Activated effector memory CD4-positive, alpha-beta T cell treated with anti-CD3 and anti-CD28 coated beads, Interleukin-2, amount 50 U/mL, for 16 hours (primary cell): Measurements from ENCODE around the gene RNU6-9.

Experiments
- DNase-seq: peaks from one replicate; pipeline ENCODE4 v3.0.0-alpha.2; 2020

RNU6-9 gene

DNA sequence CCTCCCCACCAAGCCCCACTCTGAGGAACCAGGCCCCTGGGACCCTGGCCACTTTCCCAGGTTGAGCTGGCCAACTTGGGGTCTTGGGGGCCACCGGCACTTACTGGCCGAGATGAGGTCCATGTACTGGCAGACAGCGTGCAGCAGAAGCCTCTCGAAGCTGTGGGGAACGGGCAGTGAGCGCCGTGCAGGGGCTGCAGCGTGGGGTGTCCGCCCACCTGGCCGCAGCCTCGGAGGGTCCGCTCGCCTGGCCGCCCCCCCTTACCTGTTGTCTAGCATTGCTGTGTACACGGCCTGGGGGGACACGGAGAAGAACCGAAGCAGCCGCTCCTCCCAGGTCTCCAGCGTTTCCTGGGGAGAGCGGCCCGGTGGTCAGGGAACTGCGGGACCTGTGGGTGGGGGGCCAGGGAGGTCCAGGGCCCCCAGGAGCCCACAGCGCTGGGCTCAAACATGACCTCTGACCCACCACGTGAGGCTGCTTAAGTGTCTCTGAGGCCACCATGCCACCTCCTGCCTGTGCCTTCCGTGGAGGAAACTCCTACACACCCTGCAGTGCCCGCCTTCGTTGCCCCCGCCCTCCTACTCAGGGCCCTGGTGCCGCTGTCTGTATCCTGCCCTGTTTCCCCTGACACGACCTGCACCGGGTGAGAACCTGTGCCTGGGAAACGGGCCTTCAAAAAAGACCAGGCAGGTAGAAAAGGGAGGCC is 6.2 kb downstream of the RNU6-9 start:
- DNase-seq: no peak

DNA sequence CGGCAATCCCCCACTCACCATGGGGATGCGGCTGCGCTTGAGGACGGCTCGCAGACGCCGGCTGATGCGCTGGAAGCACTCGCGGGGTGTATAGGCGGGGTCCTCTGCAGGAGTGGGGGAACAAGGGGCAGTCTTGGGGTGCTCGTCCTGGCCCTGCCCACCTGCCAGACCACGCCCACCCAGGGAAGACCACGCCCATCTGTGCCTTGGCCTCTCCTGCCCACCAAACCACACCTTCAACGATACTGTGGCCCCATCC is 6.7 kb downstream of the RNU6-9 start:
- no peak for DNase-seq

DNA sequence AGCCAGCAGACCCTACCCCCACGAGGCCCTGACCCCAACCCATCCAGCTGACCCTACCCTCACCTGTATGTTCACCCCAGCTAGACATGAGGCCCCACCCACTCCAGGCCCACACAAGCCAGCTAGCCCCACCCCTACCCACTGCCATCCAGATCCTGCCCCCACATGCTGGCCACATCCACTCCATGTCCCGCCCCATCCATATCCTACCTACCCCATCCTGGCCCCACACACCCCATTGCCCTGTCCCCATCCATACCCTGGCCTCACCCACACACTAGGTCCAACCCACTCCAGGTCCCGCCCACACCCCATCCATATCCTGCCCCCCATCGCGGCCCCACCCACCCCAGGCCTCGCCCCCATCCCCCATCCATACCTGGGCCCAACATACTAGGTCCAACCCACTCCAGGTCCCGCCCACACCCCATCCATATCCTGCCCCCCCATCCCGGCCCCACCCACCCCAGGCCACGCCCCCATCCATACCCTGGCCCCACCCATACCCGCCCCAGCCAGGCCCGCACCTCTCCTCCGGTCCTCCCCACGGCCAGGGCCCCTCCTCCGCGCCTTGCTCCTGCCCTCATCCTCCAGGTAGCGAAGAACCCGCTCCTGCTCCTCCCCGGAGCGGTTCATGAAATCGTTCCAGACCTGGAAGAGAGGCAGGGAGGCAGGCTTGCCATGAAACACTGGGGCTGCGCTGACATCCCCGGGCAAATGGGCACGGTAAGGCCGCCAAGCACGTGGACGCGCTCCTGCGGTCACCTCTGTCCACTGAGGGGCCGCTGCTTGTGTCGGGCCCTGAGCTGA is 7.2 kb downstream of the RNU6-9 start:
- no peak for DNase-seq

DNA sequence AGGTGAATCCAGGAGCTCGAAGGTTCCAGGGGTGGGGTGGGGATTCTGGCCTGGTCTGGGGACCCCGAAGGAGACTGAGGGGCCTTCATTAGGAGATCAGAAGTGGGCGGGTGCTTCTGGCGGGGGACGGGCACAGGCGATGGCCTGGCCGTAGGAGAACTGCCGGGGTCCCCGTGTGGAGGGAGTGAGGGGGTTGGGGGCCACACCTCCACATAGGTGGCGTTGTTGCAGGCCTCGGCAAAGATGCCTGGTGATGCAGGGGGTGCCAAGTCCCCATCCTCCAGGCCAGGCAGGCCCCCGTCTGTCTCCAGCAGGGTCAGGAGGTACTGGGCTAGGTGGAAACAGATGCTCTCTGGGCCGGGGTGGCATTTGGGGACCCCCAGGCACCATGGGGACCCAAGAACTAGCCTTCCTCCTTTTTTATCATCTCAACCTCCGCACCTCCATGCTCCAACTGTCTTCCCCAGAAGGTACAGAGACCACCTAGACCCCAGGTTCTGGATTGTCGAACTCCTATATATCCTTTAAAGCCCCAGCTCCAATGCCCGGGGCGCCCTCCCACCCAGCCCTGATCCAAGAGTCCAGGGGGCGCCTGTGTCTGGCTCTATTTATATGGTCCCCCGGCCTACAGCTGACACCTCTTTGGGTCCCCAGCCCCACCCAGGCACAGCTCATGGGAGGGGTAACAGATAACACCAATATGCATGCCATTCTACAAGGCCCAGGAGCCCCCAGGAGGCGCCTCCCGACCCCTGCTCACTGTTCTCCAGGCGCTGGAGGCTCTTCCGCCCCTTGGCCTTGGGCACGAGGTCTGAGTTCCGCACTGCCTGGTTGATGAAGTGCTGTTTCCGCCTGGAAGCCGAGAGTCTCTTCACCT is 8.2 kb downstream of the RNU6-9 start:
- DNase-seq: no peak

DNA sequence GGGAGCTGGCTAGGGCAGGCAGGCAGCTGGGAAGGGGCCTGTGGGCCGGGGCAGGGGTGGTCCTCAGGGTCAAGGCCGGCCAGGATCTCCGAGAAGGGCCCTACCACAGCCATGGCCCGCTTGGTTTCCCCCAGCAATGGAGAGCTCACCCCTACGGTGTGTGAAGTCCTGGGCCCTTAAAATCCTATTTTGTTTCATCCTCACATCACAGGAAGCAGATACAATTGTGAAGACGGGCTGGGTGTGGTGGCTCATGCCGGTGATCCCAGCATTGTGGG is 8.7 kb downstream of the RNU6-9 start:
- DNase-seq: no peak

DNA sequence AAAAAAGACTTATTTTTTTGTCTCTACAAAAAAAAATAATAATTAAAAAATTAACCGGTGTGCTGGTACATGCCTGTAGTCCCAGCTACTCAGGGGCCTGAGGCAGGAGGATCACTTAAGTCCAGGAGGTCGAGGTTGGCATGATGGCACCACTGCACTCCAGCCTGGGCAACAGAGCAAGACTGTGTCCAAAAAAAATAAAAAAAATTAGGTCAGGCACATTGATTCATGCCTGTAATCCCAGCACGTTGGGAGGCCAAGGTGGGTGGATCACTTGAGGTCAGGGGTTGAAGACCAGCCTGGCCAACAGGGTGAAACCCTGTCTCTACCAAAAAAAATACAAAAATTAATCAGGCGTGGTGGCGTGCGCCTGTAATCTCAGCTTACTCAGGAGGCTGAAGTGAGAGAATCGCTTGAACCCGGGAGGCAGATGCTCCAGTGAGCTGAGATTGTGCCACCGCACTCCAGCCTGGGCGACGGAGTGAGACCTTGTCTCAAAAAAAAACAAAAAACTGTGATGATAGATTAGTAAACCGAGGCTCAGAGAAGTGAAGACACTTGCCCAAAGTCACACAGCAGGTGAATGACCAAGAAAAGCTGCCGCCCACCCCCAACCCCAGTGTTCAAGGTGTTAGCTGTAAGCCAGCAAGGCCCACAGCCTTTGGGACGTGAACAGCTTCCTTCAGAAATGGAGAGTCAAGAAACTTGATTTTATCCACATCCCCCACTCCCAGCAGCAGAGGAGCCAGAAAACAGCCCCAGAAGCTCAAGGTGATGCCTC is 9.4 kb downstream of the RNU6-9 start:
- no peak for DNase-seq

DNA sequence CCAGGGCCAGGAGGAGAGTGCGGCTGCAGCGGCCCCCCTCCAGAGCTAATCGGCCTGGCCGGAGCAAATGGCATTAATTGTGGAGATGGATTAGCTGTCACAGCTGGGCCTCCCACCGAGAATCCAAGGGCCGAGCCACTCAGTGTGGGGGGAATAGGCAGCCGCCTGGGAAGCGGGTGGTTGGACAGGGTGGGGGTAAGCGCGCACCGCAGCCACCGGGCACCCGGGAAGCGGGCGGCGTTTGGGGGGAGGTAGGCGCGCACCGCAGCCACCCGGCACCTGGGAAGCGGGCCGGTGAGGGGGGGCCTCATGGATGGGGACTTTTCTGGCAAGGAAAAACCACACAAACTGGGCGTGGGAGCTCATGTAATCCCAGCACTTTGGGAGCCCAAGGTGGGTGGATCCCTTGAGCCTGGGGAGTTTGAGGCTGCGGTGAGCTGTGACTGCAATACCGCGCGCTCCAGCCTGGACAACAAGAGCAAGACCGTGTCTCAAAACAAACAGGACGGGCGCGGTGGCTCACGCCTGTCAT is 10.0 kb downstream of the RNU6-9 start:
- DNase-seq: no peak

DNA sequence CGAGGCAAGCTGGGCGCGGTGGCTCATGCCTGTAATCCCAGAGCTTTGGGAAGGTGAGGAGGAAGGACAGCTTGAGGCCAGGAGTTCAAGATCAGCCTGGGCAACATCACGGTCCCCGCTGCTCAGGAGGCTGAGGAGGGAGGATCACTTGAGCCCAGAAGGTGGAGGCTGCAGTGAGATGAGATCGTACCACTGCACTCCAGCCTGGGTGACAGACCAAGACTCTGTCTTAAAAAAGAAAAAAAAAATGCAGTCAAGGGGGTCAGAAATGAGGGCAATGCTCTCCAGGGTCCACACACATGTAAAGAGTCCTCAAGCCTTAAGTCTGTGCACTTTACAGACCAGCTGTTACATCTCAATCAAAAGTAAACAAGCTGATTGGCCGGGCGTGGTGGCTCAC is 11.3 kb downstream of the RNU6-9 start:
- no peak for DNase-seq

DNA sequence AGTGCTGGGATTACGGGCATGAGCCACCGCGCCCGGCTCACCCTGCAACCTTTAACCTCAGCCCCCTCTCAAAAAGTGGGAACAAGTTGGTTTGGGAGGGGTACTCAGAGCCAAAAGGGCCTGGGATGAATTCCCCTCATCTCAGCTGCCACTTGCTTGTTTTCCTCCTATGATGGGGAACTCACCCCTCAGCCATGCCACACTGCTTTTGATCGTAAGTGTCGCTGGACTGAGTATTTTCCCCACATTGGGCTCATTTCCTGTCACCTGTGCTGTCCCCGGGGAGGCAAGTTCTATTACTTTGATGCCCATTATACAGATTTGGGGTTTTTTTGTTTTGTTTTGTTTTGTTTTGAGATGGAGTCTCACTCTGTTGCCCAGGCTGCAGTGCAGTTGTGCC is 13.2 kb downstream of the RNU6-9 start:
- no peak for DNase-seq

DNA sequence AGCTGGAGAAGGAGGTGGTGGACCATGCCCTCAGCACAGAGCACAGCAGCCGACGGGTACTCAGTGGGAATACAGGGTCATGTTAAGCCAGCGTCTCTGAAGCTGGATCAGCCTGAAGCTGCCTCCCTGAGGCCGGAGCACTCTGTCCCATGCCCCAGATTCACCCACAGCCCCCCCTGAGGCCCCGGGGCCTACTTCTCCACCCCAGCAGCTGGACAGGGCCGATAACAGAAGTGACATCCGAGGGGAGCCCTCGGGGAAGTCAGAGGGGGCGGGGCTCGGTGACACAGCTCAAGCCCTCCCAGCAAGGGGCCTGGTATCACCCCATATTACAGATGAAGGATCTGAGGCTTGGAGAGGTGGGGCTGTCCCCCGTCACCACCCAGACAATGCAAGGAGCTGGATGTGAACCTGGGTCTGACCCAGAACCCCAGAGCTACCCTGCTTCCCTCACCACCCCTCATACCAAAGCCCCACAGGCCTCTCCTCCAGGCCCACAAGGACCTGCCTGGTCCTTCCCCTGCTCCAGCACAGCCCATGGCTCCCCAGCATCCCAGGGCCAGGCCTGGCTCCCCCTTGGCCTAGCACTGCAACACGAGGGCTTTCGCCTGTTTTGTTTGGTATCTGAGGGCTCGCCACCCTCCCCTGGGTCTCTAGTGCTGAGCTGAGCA is 14.0 kb downstream of the RNU6-9 start:
- no peak for DNase-seq

DNA sequence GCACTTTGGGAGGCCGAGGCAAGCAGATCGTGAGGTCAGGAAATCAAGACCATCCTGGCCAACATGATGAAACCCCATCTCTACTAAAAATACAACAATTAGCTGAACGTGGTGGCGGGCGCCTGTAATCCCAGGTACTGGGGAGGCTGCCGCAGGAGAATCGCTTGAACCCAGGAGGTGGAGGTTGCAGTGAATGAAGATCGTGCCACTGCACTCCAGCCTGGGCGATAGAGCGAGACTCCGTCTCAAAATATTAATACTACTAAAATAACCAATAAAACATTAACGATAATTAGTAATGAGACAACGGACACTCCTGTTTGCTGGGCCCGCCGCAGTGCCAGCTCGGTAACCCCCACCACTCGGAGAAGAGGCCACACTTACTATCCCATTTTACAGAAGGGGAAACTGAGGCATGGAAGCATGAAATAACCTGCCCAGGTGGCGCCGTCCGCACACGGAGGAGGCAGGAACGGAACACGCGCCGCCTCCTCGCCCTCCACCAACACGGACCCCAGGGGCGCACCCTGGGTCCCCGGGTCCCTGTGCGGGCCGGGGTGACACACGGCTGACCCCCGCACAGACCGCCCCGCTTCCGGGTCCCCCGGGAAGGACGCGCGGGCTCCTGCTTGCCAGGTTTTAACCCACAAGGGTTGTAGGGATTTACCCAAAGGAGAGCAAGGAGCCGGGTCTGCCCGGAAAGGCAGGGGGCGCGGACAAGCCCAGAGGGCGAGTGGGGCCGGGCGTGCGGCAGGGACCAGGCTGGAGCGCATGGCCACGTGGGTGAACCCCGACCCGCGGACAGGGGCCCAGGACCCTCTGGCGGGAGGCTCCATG is 18.1 kb downstream of the RNU6-9 start:
- DNase-seq: no peak

DNA sequence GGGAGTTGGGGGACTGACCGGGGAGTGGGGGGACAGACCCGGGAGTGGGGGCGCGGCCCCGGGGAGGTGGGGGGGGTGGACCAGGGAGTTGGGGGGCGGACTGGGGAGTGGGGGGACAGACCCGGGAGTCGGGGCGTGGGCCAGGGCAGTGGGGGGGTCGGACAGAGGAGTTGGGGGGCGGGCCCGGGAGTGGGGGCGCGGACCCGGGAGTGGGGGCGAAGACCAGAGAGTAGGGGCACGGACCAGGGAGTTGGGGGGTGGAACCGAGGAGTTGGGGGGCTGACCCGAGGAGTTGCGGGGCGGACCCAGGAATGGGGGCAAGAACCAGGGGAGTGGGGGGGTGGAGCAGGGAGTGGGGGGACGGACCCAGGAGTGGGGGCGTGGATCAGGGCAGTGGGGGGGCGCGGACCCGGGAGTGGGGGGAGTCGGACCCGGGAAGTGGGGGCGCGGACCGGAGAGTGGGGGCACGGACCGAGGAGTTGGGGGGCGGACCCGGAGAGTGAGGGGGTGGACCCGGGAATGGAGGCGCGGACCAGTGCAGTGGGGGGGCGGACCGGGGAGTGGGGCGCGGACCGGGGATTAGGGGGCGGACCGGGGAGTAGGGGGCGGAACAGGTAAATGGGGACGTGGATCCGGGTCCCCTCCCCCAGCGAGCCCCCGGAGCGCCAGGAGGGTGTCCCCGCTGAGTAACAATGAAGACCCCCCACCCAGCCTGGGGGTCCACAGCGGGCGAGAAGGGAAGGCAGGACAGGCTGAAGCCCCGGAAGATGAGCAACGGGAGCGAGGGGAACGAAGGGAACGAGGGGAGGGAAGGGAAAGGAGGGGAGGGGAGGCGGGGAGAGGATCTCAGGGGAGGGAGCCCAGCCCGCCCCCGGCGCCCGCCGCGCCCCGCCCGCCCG is 19.1 kb downstream of the RNU6-9 start:
- peak; percentile 78 for DNase-seq

DNA sequence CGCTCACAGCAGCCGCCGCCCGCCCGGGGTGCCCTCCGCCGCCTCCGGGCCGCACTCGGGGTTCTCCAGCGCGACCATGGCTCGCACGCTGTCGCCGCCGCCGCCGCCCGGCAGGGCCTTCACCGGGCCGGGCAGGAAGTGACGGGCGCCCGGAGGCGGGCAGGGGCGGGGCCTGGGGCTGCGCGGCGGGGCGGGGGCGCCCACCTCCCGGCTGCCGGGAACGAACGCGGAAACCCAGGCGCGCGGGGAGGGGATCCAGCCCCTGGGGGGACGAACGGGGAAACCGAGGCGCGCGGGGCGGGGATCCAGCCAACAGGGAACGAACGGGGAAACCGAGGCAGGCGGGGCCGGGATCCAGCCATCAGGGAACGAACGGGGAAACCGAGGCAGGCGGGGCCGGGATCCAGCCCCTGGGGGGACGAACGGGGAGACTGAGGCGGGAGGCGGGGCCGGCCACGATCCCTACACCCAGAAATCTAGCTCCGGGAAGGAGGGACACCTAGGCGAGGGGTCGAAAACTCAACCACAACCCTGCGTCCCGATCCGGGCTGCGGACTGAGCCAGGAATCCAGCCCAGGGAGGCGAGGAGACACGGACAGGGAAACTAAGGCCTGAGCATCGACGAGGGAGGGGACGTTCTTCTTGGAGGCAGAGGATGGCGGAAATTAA is 19.9 kb downstream of the RNU6-9 start, which contains the start of gene R3HDM4:
R3HDM4 (minus strand) TSS at position 140 of the 669 bp plus-strand sequence; CDS start at position 78, 62 bp downstream.
- peak; percentile 95 for DNase-seq

DNA sequence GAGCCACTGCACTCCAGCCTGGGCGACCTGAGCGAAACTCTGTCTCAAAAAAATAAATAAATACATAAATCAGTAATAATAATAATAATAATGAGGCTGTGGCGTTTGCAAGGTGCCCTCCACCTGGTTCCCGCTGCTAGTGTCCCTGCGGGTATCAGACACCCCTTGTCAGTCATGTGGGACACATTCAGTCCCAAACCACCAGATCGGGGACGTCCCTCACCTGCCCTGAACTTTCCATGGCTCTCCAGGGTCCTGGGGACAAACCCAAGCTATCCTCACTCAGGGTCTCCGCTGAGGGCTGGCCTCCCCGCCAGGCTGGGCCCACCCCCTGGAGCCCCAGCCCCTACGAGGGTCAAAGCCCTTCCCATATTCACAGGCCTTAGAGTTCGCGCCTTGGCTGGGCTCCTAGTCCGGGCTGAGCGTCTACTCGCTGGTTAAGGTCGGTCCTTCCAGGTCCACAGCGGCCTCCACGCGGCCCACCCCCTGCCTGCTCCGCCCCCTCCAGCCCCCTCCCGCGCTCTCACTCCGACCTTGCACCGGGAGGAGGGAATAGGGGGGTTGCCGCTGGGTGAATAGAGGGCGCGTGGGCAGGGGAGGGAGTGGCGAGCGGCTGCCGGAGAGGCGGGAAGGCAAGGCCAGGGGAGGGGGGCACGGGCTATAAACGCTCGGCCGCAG is 23.5 kb downstream of the RNU6-9 start:
- DNase-seq: peak; percentile 72

DNA sequence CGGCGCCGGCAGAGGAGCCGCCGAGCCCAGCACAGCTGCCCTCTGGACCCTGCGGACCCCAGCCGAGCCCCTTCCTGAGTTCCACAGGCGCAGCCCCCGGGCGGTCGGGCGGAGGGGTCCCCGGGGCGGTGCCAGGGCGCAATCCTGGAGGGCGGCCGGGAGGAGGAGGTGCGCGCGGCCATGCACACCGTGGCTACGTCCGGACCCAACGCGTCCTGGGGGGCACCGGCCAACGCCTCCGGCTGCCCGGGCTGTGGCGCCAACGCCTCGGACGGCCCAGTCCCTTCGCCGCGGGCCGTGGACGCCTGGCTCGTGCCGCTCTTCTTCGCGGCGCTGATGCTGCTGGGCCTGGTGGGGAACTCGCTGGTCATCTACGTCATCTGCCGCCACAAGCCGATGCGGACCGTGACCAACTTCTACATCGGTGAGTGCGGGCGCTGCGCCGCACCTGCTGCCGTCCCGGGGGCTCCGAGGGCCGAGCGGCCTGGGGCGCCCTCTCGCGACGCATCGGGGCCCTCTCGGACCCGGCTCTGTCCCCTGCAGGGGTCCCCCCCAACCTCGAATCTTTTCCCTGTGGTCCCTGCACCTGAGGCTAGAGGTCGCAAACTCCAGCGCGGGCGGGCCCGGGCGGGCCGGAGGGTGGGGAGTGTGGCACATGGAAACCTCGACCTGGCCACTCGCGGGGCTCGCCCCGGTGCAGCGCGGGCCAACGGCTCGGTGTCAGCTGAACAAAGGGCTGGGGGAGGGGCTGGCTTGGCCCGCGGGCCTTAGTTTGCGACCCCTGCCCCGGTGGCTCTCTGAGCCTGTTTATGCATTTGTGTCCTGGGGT is 24.3 kb downstream of the RNU6-9 start, which contains the start of gene KISS1R:
KISS1R (plus strand) TSS at position 11 of the 829 bp plus-strand sequence; CDS start at position 181, 170 bp downstream.
- peak; percentile 79 for DNase-seq

DNA sequence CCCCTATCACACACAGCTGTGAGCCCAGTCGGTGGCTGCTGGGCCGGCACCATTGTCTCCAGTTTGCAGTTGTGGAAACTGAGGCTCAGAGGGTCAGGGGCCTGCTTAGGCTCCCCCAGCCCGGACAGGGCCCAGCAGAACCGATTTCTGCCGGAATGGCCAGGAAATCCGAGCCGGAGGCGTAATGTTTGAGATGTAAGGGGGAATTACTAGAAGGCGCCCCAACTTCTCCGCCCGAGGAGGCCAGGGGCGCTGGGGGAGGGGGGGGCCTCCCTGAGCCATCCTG is 24.8 kb downstream of the RNU6-9 start:
- DNase-seq: no peak

DNA sequence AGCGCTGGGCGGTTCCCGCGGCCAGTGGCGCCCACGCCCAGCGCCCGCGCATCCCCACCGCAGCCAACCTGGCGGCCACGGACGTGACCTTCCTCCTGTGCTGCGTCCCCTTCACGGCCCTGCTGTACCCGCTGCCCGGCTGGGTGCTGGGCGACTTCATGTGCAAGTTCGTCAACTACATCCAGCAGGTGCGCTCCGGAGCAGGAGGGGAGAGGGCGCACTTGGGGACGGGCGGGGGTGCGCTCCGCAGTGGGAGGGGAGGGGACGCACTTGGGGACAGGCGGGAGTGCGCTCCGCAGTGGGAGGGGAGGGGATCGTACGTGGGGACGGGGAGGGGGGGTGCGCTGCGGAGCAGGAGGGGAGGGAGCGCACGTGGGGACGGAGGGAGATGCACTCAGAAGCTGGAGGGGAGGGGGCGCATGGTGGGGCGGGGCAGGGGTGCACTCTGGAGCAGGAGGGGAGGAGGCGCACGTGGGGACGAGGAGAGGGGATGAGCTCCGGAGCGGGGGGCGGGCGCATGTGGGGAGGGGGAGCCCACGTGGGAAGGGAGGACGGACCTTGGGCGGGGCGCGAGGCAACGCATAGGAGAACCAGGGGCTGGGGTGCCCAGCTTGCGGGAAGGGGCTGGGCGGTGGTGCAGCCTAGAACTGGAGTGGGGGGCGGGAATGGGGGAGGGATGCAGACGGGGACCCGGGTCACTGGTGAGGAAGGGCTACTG is 25.4 kb downstream of the RNU6-9 start:
- DNase-seq: peak; percentile 75
